G401.6 (cell line): ENCODE measurements around the gene COG5.
"Not testable (repeated sequence)": the region's sequence is repeated elsewhere in the genome, so short reads cannot be mapped to it uniquely, and the experiment has no call there.

Experiments used
- FAIRE-seq: peaks from 2 replicates; lab custom pipeline; 2012; peaks lifted over from hg19 to GRCh38; lab: Jason Lieb, UNC

Gene COG5

GRCh38 chr7:107579885-107580715 lies 16.4 kb upstream of the COG5 start, which contains the start of gene BCAP29:
Gene BCAP29, plus strand, starts transcription at chr7:107580246. Its CDS starts 527 bp downstream, at chr7:107580773.
- no peak for FAIRE-seq

- FAIRE-seq = no peak
Observed at GRCh38 chr7:107579554-107579884, 15.8 kb upstream of the COG5 start.

GRCh38 chr7:107573537-107573936 lies 9.8 kb upstream of the COG5 start:
- FAIRE-seq = no peak

DNA sequence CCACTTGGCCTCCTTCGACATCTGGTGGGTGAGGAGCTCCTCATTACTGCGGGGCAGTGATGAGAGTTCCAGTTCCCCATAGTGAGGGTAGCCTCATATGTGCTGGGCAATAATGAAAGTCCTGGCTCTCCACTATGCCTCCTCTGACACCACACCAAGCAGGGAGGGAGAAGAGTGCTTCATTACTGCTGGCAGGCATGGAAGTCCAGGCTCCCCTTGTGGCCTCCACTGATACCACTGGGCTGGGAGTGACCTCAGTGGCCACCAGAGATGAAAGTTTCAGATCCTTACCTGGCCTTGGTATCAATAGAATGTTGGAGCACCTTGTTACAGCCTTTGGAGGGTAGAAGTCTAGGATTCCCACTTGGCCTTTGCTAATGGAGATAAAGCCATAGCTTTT lies 6.6 kb upstream of the COG5 start:
- FAIRE-seq = no peak

DNA sequence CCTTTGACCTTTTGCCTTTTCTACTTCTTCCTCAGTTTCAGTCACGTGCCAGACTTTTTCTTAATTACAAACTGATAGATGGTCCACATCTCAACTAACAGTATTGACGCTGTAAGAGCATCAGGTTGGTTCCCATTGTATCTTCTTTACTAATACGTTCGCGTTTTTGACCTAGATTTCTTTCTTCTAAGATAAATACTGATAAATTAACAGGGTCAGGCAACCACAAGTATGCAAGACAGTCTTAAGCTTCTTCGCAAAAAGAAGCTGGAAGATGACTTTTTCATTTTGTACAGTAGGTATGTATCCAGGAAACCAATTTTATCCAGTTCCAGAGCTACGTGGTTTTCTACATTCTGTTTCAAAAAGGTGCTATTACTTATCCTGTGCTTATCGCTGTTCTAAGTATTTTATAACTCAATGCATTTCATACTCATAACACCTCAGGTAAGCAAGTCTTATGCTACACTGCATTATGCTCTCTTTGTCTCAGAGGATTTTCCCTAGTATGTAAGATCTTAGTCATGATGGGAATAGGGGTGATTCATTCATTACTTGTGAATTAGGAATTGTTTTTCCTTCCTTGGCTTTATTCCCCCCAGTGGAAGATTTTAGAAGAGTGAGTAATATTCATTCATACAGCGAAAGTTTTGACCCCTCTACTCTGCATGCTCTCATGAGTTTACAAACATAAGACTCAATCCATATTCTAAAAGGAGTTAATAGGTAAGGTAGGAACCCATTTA lies 1.0 kb upstream of the COG5 start:
- FAIRE-seq = no peak

DNA sequence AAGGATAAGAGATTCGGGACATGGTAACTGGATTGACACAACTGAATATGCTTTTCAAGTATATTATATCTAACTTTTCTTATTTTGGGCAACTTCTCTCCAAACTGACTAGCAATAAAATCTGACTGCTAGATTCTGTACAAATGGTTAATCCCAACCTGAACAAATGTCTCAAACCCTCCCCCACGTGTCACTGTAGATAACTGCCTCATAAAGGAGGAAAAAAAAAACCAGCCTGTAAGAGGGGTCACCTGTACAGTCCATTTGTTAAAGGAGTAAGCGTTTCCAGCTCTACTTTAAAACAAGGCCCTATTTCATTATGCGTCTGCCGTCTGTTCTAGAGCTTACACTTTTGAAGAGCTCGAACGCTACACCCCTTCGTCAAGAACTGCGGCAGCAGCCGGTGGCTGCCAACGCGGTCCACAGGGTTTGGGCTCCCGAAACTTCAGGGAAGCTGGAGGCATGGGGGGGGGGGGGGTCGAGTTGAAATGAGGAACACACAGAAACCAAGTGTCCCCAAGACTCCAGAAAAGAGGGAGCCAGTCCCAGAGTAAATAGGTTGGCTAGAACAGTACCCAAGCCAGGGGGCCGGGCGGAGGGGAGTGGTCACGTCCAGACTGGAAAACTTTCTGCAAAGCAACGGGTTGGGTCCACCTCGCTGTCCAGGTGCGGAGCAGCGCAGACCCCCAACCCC lies 492 bp downstream of the COG5 start:
- no peak for FAIRE-seq

- no peak for FAIRE-seq
Observed at GRCh38 chr7:107560898-107561516, 2.7 kb downstream of the COG5 start.

GRCh38 chr7:107559864-107560263 lies 3.9 kb downstream of the COG5 start:
- no peak for FAIRE-seq

DNA sequence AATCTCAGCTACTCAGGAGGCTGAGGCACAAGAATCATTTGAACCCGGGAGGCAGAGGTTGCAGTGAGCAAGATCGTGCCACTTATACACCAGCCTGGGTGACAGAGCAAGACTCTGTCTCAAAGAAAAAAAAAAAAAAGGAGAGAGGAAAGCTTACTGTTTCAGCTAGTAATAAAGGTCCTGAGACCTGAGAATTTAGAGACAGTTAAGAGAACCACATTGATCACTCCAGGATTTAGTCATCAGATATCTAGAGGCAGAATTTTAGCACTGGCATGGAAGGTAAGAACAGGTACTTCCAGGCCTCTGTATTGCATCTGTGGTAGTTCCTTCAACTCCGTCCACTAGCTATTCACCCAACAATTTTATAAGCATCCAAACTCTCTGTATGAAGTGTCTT lies 7.8 kb downstream of the COG5 start:
- no peak for FAIRE-seq

GRCh38 chr7:107551936-107552335 lies 11.8 kb downstream of the COG5 start:
- FAIRE-seq = no peak

DNA sequence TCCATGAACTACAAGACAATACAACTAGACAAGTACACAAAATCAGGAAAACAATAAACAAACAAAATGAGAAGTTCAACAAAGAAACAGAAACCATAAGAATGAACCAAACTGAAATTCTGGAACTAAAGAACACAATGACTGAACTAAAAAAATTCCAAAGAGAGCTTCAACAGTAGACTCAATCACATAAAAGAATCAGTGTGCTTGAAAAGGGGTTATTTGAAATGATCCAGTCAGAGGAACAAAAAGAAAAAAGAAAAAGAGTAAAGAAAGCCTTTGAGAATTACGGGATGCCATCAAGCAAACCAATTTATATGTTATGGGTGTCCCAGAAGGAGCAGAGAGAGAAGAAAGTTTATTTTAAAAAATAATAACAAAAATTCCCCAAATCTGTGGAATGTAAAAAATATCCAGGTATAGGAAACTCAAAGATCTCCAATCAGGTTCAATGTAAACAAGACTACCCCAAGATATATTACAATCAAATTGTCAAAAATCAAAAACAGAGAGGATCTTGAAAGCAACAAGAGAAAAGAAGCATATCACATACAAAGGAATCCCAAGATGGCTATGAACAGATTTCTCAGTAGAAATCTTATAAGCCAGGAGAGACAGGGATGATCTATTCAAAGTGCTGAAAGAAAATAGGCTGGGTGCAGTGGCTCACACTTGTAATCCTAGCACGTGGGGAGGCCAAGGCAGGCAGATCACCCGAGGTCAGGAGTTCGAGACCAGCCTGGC lies 18.7 kb downstream of the COG5 start:
- no peak for FAIRE-seq

DNA sequence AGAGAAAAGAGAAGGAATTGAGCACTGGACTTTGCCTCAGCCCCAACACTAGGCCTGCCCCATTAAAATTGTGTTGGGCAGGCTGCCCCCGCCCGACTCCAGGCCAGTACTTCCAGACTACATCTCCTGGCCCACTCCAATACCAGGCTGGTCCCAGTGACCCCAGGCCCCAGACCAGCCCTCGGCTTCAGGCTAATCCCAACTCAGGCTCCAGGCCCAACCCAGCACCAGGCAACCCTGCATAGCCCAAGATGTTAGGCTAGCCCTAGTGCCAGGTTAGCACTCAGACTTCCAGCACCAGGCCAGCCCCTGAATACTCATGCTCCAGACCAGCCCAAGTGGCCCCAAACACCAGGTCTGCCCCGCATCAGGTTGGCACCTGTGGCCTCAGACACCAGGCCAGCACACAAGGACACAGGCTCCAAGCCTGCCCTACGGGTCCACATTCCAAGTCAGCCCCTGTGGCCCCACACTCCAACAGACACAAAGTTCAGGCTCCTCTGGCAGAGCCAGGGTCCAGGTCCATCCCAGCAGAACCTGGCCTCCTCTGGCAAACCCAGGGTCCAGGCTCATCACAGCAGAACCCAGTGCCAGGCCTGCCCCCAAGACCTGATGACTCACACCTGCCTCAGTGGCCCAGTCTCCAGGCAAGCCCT lies 20.3 kb downstream of the COG5 start:
- no peak for FAIRE-seq

DNA sequence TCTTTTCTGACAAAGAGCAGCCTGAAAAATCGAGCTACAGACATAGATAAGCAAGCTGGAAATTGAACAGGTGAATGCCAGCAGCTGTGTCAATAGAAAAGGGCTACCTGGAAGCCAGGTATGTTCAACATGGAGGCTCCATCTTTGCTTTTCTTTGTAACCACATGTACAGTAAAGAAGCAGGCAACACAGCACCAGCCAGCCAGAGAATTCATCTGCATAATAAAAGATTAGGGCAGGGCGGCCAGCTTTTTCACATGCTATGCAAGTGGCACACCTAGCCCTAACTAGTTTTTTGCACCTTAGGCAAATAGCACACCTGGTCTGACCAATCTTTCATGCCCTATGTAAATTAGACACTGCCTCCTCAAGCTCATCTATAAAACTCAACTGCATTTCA lies 25.7 kb downstream of the COG5 start:
- FAIRE-seq = no peak

GRCh38 chr7:107537228-107537627 lies 26.5 kb downstream of the COG5 start:
- FAIRE-seq = not testable (repeated sequence)

DNA sequence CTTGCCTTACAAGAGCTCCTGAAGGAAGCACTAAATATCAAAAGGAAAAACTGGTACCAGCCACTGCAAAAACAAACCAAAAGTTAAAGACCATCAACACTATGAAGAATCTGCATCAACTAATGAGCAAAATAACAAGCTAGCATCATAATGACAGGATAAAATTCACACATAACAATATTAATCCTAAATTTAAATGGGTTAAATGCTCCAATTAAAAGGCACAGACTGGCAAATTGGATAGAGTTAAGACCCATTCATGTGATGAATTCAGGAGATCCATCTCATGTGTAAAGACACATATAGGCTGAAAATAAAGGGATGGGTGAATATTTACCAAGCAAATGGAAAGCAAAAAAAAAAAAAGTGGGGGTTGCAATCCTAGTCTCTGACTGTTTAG lies 29.6 kb downstream of the COG5 start:
- no peak for FAIRE-seq

GRCh38 chr7:107530751-107531150 lies 33.0 kb downstream of the COG5 start:
- no peak for FAIRE-seq

DNA sequence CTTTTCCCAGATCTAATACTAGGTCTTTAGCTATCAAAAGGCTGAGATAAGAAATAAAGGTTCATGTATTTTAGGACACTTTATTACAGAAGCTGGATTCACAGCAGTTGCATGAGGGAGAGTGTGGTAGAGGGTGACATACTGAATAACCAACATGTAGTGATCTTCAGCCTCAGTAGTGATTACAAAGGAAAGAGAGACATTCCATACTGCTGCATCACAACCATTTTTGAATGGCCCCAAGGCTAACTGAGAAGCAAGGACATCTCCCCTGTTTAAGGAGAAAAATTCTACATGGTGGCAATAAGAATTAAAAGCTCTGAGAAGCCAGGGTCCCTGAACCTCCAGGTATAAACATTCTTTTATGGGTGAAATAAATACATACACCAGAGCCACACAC lies 35.3 kb downstream of the COG5 start:
- no peak for FAIRE-seq

GRCh38 chr7:107527196-107527595 lies 36.5 kb downstream of the COG5 start:
- FAIRE-seq = no peak

DNA sequence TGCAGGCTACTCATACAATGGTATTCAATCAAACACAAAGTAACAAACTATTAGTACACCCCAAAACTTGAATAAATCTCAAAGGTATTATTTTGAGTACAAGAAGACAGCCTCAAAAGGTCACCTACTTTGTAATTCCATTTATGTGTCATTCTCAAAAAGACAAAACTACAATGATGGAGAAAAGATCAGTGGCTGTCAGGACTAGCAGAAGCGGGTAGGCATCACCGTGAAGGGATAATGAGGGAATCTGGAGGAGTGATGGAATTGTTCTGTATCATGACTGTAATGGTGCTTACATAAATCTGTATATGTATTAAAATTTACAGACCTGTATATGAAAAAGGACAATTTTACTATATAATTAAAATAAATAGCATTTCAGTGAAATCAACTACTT lies 37.0 kb downstream of the COG5 start:
- FAIRE-seq = no peak

- no peak for FAIRE-seq
Observed at GRCh38 chr7:107506674-107507339, 56.9 kb downstream of the COG5 start.
